ENCODE data around the gene PSKH1.

PSKH1 gene

DNA sequence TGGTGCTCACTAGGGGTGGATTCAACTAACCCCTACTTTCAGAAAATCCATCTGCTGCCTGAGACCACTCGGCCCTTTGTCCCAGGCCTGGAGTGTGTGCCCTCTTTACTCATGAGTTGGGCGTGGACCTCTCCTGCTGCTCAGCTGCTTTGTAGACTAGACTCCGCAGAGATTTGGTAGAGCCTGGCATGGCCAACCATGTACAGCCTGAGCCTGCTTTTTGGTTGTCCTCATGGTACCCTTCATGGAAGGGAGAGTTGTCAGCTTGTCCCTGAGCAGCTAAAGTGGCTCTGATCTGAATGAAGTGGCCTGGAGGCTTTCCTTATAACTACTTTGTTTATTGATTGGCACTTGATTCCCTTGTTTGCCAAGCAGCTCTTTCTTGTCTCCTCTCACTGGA is 18.7 kb upstream of the PSKH1 start:
- H3K36me3 ChIP-seq (ENCODE audit: insufficient read depth, low read length): peaks cover 19% of the 10 kb centered on the region
- H3K4me1 ChIP-seq (ENCODE audit: insufficient read depth, low read length): no peaks in the 10 kb centered on the region; the same call in 1 of the 2 replicates
- H3K9ac ChIP-seq (ENCODE audit: low read depth, low read length): no peak overlapping the region
- H3K9me3 ChIP-seq (ENCODE audit: control insufficient read depth, insufficient read depth, low read length): no peaks in the 10 kb centered on the region

DNA sequence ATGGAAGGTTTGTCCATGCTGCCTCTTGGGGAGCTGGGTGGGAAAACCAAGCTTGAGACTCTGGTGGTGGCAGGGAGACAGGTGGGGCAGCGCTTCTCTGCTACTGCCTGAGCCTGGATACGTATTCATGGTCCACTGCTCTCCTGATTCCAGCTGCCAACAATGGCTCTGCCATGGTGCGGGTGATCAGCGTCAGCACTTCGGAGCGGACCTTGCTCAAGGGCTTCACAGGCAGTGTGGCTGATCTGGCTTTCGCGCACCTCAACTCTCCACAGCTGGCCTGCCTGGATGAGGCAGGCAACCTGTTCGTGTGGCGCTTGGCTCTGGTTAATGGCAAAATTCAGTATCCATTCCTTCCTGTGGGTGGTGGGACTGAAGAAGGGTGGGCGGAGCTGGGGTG is 16.0 kb upstream of the PSKH1 start:
- peaks cover 19% of the 10 kb centered on the region for H3K36me3 ChIP-seq (ENCODE audit: insufficient read depth, low read length)
- H3K9ac ChIP-seq (ENCODE audit: low read depth, low read length): no peak overlapping the region
- no peaks in the 10 kb centered on the region for H3K9me3 ChIP-seq (ENCODE audit: control insufficient read depth, insufficient read depth, low read length)
- no peaks in the 10 kb centered on the region; the same call in 1 of the 2 replicates for H3K4me1 ChIP-seq (ENCODE audit: insufficient read depth, low read length)

DNA sequence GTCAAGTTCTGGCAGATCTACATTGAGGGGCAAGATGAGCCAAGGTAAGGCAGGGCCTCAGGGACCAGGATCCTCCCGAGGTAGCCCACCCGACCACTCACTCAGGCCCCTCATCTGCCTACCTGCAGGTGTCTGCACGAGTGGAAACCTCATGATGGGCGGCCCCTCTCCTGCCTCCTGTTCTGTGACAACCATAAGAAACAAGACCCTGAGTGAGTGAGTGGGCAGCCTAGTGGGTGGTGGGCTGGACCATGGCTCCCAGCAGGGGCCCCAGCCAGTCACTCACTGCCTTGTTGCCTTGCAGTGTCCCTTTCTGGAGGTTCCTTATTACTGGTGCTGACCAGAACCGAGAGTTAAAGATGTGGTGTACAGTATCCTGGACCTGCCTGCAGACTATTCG is 14.8 kb upstream of the PSKH1 start:
- Histone ChIP-seq H3K36me3 (ENCODE audit: insufficient read depth, low read length) (peaks cover 19% of the 10 kb centered on the region), H3K9me3 (ENCODE audit: control insufficient read depth, insufficient read depth, low read length) (no peaks in the 10 kb centered on the region), H3K4me1 (ENCODE audit: insufficient read depth, low read length) (no peaks in the 10 kb centered on the region; the same call in 1 of the 2 replicates), H3K9ac (ENCODE audit: low read depth, low read length) (no peak overlapping the region)

DNA sequence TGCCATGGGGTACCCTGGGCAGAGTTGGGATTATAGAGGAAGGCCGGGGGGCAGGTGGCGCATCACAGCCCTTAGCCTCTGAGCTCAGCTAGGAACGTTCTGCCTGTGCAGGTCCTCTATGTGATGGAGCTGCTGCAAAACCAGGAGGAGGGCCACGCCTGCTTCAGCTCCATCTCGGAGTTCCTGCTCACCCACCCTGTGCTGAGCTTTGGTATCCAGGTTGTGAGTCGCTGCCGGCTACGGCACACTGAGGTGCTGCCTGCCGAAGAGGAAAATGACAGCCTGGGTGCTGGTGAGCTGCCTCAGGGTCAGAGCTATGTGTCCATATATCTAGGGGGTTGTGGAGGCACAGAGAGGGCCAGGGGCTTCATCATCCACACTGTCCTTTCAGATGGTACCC is 14.2 kb upstream of the PSKH1 start:
- no peak overlapping the region for H3K9ac ChIP-seq (ENCODE audit: low read depth, low read length)
- H3K4me1 ChIP-seq (ENCODE audit: insufficient read depth, low read length): no peaks in the 10 kb centered on the region; the same call in 1 of the 2 replicates
- peaks cover 19% of the 10 kb centered on the region for H3K36me3 ChIP-seq (ENCODE audit: insufficient read depth, low read length)
- no peaks in the 10 kb centered on the region for H3K9me3 ChIP-seq (ENCODE audit: control insufficient read depth, insufficient read depth, low read length)

DNA sequence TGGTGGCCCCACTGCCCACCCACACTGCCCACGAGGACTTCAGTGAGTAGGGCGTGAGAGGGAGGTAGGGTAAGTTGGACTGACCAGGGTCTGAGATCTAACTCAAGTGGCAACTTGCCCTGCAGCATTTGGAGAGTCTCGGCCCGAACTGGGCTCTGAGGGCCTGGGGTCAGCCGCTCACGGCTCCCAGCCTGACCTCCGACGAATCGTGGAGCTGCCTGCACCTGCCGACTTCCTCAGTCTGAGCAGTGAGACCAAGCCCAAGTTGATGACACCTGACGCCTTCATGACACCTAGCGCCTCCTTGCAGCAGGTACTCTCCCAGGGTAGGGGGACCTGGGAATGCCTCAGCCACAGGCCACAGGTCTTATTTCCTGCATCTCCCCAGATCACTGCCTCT is 13.6 kb upstream of the PSKH1 start:
- no peak overlapping the region for H3K9ac ChIP-seq (ENCODE audit: low read depth, low read length)
- H3K9me3 ChIP-seq (ENCODE audit: control insufficient read depth, insufficient read depth, low read length): no peaks in the 10 kb centered on the region
- peaks cover 19% of the 10 kb centered on the region for H3K36me3 ChIP-seq (ENCODE audit: insufficient read depth, low read length)
- H3K4me1 ChIP-seq (ENCODE audit: insufficient read depth, low read length): 0 out of 2 replicates have a peak, but pooled peaks cover 2% of the 10 kb centered on the region

DNA sequence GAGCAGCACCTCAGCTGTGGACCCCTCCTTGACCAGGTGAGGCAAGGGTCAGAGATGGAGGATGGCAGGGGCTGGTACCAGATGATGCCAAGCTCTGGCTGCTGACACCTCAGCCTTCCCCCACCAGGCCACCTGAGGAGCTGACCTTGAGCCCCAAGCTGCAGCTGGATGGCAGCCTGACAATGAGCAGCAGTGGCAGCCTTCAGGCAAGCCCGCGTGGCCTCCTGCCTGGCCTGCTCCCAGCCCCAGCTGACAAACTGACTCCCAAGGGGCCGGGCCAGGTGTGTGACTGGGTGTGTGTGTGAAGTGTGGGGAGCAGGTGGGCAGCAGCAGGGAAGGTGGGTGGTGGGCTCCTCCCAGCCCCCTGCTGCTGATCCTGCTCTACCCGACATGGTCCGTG is 13.1 kb upstream of the PSKH1 start:
- peaks cover 4% of the 10 kb centered on the region; the same call in 1 of the 2 replicates for H3K4me1 ChIP-seq (ENCODE audit: insufficient read depth, low read length)
- H3K9me3 ChIP-seq (ENCODE audit: control insufficient read depth, insufficient read depth, low read length): no peaks in the 10 kb centered on the region
- H3K36me3 ChIP-seq (ENCODE audit: insufficient read depth, low read length): peaks cover 19% of the 10 kb centered on the region
- no peak overlapping the region for H3K9ac ChIP-seq (ENCODE audit: low read depth, low read length)

DNA sequence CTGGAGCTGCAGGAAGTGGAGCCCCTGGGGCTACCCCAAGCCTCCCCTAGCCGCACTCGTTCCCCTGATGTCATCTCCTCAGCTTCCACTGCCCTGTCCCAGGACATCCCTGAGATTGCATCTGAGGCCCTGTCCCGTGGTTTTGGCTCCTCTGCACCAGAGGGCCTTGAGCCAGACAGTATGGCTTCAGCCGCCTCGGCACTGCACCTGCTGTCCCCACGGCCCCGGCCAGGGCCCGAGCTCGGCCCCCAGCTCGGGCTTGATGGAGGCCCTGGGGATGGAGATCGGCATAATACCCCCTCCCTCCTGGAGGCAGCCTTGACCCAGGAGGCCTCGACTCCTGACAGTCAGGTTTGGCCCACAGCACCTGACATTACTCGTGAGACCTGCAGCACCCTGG is 12.5 kb upstream of the PSKH1 start:
- peaks cover 19% of the 10 kb centered on the region for H3K36me3 ChIP-seq (ENCODE audit: insufficient read depth, low read length)
- H3K9me3 ChIP-seq (ENCODE audit: control insufficient read depth, insufficient read depth, low read length): no peaks in the 10 kb centered on the region
- peaks cover 10% of the 10 kb centered on the region; the same call in 1 of the 2 replicates for H3K4me1 ChIP-seq (ENCODE audit: insufficient read depth, low read length)
- H3K9ac ChIP-seq (ENCODE audit: low read depth, low read length): no peak overlapping the region

DNA sequence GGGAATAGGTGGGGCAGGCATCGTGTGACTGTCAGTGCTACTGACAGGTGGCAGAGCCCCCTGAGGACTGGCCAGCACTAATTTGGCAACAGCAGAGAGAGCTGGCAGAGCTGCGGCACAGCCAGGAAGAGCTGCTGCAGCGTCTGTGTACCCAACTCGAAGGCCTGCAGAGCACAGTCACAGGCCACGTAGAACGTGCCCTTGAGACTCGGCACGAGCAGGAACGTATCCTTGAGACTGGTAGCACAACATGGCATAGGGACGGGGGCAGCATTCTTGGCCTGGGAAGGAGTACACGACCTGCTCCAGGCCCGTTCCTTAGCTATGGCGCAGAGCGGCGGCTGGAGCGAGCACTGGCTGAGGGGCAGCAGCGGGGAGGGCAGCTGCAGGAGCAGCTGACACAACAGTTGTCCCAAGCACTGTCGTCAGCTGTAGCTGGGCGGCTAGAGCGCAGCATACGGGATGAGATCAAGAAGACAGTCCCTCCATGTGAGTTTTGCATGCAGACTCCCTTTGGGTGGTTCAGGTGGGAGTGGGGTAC is 11.4 kb upstream of the PSKH1 start:
- H3K4me1 ChIP-seq (ENCODE audit: insufficient read depth, low read length): peaks cover 19% of the 10 kb centered on the region; the same call in 1 of the 2 replicates
- no peaks in the 10 kb centered on the region for H3K9me3 ChIP-seq (ENCODE audit: control insufficient read depth, insufficient read depth, low read length)
- no peak overlapping the region for H3K9ac ChIP-seq (ENCODE audit: low read depth, low read length)
- peaks cover 10% of the 10 kb centered on the region for H3K36me3 ChIP-seq (ENCODE audit: insufficient read depth, low read length)

DNA sequence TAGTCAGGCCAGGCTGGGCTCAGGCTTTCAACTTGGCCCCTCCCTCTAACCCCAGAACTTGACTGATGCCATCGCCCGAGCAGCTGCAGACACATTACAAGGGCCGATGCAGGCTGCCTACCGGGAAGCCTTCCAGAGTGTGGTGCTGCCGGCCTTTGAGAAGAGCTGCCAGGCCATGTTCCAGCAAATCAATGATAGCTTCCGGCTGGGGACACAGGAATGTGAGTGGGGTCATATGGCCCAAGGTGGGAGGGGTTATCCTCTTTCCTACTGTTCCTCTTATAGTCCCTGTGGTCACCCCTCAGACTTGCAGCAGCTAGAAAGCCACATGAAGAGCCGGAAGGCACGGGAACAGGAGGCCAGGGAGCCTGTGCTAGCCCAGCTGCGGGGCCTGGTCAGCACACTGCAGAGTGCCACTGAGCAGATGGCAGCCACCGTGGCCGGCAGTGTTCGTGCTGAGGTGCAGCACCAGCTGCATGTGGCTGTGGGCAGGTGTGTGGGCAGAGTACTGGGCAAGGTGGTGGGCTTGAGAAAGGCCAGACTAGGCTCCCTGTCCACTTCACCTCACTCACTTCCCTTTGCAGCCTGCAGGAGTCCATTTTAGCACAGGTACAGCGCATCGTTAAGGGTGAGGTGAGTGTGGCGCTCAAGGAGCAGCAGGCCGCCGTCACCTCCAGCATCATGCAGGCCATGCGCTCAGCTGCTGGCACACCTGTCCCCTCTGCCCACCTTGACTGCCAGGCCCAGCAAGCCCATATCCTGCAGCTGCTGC is 10.5 kb upstream of the PSKH1 start:
- H3K9ac ChIP-seq (ENCODE audit: low read depth, low read length): no peak overlapping the region
- H3K9me3 ChIP-seq (ENCODE audit: control insufficient read depth, insufficient read depth, low read length): no peaks in the 10 kb centered on the region
- peaks cover 6% of the 10 kb centered on the region for H3K36me3 ChIP-seq (ENCODE audit: insufficient read depth, low read length)
- H3K4me1 ChIP-seq (ENCODE audit: insufficient read depth, low read length): peaks cover 19% of the 10 kb centered on the region; the same call in 1 of the 2 replicates

DNA sequence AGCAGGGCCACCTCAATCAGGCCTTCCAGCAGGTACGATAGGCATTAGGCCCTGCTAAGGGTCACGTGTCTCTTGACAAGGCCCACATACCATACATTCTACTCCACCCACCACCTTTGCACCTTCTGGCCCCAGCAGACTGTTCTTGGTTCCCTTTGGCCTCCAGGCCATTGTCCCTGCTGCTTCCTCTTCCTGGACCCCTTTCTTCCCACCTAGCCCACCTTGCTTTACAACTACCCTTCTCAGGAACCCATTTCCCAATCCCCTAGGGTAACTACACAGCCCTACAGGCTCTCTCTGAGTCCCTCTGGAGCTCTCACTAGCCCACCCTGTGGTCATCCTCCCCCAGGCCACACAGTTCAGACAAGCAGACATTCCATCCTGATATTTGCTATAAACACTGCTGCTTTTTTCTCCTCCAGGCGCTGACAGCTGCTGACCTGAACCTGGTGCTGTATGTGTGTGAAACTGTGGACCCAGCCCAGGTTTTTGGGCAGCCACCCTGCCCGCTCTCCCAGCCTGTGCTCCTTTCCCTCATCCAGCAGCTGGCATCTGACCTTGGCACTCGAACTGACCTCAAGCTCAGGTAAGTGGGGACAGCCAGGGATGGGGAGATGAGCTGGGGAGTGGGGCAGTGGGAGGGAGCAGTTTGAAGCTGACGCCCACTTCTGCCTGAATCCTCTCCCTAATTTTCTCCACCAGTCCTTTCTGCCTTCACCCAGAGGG is 9.7 kb upstream of the PSKH1 start:
- H3K36me3 ChIP-seq (ENCODE audit: insufficient read depth, low read length): no peaks in the 10 kb centered on the region; the same call in none of the 2 replicates
- H3K9me3 ChIP-seq (ENCODE audit: control insufficient read depth, insufficient read depth, low read length): no peaks in the 10 kb centered on the region
- no peak overlapping the region for H3K9ac ChIP-seq (ENCODE audit: low read depth, low read length)
- peaks cover 19% of the 10 kb centered on the region; the same call in 1 of the 2 replicates for H3K4me1 ChIP-seq (ENCODE audit: insufficient read depth, low read length)

DNA sequence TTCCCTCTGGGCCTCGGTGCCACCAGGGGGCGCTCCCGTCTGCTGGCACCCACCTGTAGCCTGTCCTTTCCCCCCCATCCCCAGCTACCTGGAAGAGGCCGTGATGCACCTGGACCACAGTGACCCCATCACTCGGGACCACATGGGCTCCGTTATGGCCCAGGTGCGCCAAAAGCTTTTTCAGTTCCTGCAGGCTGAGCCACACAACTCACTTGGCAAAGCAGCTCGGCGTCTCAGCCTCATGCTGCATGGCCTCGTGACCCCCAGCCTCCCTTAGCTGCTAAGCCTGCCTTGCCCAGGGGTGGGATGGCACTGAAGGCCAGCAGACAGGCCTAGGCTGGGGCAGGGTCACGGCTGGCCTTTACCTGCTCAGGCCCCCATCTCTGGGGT is 9.2 kb upstream of the PSKH1 start:
- Histone ChIP-seq H3K36me3 (ENCODE audit: insufficient read depth, low read length) (no peaks in the 10 kb centered on the region; the same call in none of the 2 replicates), H3K9ac (ENCODE audit: low read depth, low read length) (no peak overlapping the region), H3K4me1 (ENCODE audit: insufficient read depth, low read length) (peaks cover 19% of the 10 kb centered on the region; the same call in 1 of the 2 replicates), H3K9me3 (ENCODE audit: control insufficient read depth, insufficient read depth, low read length) (no peaks in the 10 kb centered on the region)

DNA sequence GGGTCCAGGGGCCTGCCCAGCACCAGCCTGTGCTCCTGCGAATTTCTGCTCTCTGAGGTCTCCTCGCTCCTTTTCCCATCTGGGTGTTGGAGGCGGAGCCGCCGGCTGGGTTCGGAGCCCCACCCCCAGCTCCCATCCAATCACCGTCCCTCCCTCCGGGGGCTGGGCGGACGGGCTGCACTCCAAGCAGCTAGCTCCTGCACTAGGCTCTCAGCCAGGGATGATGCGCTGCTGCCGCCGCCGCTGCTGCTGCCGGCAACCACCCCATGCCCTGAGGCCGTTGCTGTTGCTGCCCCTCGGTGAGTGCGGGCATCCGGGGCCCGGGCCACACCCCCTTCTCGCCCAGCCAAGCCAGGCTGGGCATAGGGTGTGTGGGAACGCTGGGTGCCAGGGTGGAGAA is 8.4 kb upstream of the PSKH1 start, which contains the start of gene NRN1L:
Gene NRN1L, plus strand, starts transcription at position 202 of the 400 bp plus-strand sequence. Its CDS starts 19 bp downstream, at position 221.
- peaks cover 19% of the 10 kb centered on the region; the same call in 1 of the 2 replicates for H3K4me1 ChIP-seq (ENCODE audit: insufficient read depth, low read length)
- no peaks in the 10 kb centered on the region; the same call in 1 of the 2 replicates for H3K36me3 ChIP-seq (ENCODE audit: insufficient read depth, low read length)
- no peak within 1 kb of the TSS; the same call in none of the 2 replicates for H3K9ac ChIP-seq (ENCODE audit: low read depth, low read length)
- no peaks in the 10 kb centered on the region for H3K9me3 ChIP-seq (ENCODE audit: control insufficient read depth, insufficient read depth, low read length)

DNA sequence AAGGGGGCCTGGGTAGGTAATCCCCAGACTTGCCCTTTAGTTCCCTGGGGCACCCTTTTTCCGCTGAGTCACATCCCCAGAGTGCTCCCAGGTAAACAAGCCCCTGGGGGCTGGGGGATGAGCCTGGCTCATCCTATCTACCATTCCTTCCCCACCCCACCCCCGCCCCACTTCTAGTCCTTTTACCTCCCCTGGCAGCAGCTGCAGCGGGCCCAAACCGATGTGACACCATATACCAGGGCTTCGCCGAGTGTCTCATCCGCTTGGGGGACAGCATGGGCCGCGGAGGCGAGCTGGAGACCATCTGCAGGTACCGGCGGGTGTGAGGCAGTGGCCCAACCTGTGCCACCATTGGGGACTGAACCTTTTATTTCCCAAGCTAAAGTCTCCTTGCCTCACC is 7.5 kb upstream of the PSKH1 start:
- Histone ChIP-seq H3K4me1 (ENCODE audit: insufficient read depth, low read length) (peaks cover 19% of the 10 kb centered on the region; the same call in 1 of the 2 replicates), H3K9me3 (ENCODE audit: control insufficient read depth, insufficient read depth, low read length) (no peaks in the 10 kb centered on the region), H3K36me3 (ENCODE audit: insufficient read depth, low read length) (no peaks in the 10 kb centered on the region), H3K9ac (ENCODE audit: low read depth, low read length) (no peak overlapping the region; the same call in 1 of the 2 replicates)

DNA sequence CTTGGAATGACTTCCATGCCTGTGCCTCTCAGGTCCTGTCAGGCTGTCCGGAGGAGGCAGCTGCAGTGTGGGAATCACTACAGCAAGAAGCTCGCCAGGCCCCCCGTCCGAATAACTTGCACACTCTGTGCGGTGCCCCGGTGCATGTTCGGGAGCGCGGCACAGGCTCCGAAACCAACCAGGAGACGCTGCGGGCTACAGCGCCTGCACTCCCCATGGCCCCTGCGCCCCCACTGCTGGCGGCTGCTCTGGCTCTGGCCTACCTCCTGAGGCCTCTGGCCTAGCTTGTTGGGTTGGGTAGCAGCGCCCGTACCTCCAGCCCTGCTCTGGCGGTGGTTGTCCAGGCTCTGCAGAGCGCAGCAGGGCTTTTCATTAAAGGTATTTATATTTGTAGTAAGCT is 7.1 kb upstream of the PSKH1 start:
- Histone ChIP-seq H3K36me3 (ENCODE audit: insufficient read depth, low read length) (no peaks in the 10 kb centered on the region), H3K4me1 (ENCODE audit: insufficient read depth, low read length) (peaks cover 19% of the 10 kb centered on the region; the same call in 1 of the 2 replicates), H3K9ac (ENCODE audit: low read depth, low read length) (no peak overlapping the region), H3K9me3 (ENCODE audit: control insufficient read depth, insufficient read depth, low read length) (no peaks in the 10 kb centered on the region)

All from ES-I3 (cell line).